GM21381 (cell line): ENCODE data around the gene ADGRV1.
A peak's percentile ranks its signal among the peaks of the same experiment; 100 is the strongest.
"Not testable (repeated sequence)": the region's sequence is repeated elsewhere in the genome, so short reads cannot be mapped to it uniquely, and the experiment has no call there.

Experiments used
- ATAC-seq: cut with Tn5 transposase; IDR thresholded peaks from one replicate; pipeline ENCODE4 v1.9.1; 2021; ENCODE audit warnings: mild to moderate bottlenecking, moderate library complexity; ENCODE audit not compliant: unreplicated experiment

The ADGRV1 gene

DNA sequence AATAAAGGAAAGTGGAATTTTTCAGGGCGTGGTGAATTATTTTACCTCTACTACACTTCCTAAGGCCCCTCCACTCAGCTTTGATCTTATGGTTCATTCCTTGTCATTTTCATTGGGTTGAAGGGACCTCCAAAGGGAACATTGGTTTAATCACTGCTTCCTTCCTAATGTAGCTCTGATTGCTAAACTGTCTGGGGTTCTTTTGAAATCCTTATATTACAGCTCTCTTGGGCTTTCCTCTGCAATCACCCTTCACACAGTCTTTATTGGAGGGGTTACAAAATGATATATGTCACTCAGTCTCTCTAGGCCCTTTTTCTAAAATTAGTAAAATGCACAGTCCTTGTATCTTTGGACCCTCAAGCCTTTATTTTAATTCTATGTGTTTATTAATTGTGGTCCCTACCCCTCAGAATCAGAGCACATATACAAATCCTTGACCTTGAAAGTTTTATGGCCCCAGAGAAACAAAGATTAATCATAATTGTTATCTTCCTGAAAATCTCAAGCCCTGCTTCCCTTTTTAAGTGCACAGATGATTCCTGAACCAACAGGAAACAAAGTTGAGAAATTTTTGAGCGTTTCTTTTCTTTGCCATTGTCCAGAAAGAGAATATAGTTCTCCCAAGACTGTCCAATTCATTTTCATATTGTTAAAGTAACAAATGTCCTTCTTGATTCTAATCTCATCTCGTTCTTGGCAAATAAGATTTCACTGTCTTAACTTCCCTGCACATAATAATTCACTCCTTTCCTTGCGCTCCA is 494.6 kb downstream of the ADGRV1 start:
- no peak for ATAC-seq

DNA sequence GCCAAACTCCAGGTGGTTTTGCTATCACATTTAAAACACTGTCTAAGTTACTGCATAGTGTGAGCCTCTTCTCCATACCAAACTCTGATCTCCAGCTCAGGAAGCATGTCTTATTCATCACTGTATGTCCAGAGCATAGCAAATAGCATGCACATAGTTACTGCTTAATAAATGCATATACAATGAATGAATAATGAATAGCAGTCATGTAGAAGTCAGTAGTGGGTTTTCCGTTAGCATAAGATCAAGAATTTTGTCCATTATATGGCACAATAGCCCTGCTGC is 495.1 kb downstream of the ADGRV1 start:
- no peak for ATAC-seq

GRCh38 chr5:91058155-91058554 is 499.6 kb downstream of the ADGRV1 start:
- ATAC-seq, result no peak

DNA sequence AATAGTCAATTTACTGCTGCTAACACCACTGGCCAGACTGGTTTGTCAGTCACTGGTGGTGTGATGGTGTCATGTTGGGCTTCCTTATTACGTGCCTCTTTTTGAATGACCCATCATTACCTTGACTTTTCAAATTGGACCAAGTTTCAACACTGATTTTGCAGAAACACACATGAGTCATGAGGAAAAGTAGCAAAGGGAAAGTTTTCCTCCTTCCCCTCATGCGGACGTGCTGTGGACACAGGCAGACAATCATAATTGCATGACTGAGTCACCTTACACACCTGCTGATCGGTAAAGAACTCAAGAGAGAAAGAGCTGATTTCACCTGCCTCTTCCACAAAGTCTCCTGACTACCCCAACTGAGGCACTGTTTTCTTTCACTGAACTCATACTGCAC is 500.0 kb downstream of the ADGRV1 start:
- ATAC-seq, result no peak

DNA sequence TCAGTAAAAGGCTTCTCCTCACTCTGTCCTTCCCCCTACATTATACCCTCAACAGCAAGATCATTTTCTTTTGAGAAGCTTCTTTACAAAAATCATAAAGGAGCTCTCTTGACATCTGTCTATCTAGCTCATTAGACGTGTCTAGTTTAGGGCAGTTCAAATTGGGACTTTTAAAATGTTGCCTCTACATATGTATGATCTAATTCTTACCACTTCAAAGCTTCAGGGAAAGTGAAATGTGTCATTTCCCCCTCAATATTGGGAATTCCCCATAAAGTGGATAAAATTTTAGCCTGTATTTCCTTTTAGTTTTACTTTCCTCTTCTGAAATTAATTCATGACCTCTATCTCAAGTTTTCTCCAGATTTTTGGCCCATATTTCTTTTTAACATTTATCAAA is 500.8 kb downstream of the ADGRV1 start:
- ATAC-seq, result peak; percentile 63

GRCh38 chr5:91061094-91061493 is 502.5 kb downstream of the ADGRV1 start:
- ATAC-seq, result no peak

GRCh38 chr5:91061946-91062562 is 503.5 kb downstream of the ADGRV1 start:
- ATAC-seq, result no peak

DNA sequence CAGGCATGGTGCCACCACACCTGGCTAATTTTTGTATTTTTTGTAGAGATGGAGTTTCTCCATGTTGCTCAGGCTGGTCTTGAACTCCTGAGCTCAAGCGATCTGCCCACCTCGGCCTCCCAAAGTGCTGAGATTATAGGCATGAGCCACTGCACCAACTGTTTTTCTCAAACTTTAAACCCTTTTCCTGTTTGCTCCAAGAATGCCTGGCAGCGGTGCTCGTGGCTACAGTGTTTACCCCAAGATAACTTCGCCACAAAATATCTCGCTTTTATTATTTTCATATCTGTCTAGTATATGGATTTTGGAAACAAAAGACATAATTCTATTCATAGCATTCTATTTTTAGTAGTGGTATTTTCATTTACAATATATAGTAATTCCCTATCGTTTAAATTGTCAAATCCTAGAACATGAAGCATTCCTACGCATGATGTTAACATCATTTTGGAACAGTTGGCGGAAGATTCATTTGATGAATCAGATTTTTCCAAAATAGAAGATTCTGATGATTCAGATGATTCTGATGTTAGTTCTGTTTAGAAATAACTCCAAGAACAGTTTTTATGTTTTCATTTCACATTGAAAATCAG is 504.6 kb downstream of the ADGRV1 start:
- not testable (repeated sequence) for ATAC-seq

GRCh38 chr5:91065496-91065895 is 506.9 kb downstream of the ADGRV1 start:
- no peak for ATAC-seq

DNA sequence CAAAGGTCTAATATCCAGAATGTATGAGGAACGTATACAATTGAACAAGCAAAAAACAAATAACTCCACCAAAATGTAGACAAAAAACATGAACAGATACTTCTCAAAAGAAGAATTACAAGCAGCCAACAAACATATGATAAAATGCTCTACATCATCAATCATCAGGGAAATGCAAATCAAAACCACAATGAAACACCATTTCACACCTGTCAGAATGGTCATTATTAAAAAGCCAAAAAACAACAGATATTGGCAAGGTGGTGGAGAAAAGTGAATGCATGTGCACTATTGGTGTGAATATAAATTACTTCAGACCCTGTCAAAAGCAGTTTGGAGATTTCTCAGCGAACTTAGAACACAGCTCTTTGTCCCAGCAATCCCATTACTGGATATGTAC is 510.8 kb downstream of the ADGRV1 start:
- ATAC-seq, result no peak

GRCh38 chr5:91070761-91071550 is 512.4 kb downstream of the ADGRV1 start:
- ATAC-seq, result no peak

- no peak for ATAC-seq
These were observed 514.3 kb downstream of the ADGRV1 start for GRCh38 chr5:91072881-91073280.

DNA sequence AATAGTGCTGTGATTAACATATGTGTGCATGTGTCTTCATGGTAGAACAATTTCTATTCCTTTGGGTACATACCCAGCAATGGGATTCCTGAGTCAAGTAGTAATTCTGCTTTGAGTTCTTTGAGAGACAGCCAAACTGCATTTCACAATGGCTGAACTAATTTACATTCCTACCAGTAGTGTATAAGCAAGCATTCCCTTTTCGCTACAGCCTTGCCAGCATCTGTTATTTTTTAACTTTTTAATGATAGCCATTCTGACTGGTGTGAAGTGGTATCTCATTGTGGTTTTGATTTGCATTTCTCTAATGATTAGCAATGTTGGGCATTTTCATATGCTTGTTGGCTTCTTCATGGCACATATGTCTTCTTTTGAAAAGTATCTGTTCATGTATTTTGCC is 516.0 kb downstream of the ADGRV1 start:
- peak; percentile 60 for ATAC-seq

- ATAC-seq, result no peak
These were observed 517.5 kb downstream of the ADGRV1 start for GRCh38 chr5:91076138-91076537.

DNA sequence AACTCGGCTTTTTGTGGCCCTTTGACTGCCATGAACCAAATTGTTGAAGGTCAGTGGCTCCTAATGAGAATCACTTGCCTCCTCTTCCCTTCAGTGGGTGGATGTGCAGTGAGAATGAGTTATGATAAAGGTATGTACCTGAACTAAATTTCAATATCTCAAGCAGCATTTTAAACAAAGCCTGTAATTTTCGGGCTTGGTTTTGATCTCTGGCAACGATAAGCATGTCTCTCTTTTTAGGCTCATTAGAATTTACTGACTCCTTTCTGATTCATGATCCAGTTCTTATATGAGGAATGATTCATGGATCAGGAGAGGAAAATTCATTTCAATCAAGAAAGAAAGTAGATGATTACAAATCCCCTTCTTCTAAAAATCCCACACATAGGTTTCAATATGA is 519.0 kb downstream of the ADGRV1 start:
- no peak for ATAC-seq

GRCh38 chr5:91079037-91079436 is 520.4 kb downstream of the ADGRV1 start:
- ATAC-seq, result no peak

DNA sequence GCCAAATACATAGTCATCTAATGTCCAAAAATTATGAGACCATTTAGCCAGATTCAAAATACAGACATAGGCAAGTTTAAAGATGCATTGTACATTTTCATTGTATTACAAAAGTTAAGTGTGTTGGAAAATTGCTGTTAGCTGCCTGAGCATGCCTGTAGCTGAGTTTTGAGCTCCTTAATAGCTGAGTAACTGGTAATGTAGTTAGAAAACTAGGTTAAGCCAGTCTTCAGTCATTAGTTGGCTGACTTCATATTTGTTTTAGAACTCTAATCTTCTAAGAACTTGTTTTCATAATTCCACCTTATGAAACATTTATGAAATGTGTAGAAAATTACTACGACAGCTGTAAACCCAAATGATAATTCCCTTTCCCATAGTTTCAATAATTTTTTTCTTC is 531.2 kb downstream of the ADGRV1 start:
- ATAC-seq, result no peak

GRCh38 chr5:91090995-91091394 is 532.4 kb downstream of the ADGRV1 start:
- ATAC-seq, result no peak

DNA sequence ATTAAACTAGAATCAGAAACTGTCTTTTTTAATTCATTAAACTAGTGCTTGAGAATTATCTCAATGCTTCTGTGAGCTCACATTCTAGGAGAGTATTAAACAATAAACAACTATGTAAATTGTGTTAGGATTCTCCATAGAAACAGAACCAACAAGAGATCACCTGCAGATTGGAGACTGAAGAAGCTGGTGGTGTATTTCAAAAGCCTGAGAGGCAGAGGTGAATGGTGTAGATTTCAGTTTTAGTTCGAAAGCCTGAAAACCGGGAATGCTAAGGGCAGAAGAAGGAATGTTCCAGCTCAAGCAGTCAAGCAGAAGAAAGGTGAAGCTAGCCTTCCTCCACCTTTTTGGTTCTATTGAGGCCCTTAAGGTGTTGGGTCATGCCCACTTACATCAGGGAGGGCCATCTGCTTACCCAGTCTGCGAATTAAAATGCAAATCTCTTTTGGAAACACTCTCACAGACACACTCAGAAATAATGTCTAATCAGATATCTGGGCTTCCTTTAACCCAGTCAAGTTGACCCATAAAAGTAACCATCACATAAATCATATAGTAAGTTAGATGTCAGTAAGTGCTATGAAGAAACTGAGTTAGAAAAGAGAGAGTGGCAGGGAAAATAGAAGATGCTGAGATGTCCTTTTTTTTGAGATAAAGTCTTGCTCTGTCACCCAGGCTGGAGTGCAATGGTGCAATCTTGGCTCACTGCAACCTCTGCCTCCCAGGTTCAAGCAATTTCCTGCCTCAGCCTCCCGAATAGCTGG is 533.1 kb downstream of the ADGRV1 start:
- no peak for ATAC-seq

DNA sequence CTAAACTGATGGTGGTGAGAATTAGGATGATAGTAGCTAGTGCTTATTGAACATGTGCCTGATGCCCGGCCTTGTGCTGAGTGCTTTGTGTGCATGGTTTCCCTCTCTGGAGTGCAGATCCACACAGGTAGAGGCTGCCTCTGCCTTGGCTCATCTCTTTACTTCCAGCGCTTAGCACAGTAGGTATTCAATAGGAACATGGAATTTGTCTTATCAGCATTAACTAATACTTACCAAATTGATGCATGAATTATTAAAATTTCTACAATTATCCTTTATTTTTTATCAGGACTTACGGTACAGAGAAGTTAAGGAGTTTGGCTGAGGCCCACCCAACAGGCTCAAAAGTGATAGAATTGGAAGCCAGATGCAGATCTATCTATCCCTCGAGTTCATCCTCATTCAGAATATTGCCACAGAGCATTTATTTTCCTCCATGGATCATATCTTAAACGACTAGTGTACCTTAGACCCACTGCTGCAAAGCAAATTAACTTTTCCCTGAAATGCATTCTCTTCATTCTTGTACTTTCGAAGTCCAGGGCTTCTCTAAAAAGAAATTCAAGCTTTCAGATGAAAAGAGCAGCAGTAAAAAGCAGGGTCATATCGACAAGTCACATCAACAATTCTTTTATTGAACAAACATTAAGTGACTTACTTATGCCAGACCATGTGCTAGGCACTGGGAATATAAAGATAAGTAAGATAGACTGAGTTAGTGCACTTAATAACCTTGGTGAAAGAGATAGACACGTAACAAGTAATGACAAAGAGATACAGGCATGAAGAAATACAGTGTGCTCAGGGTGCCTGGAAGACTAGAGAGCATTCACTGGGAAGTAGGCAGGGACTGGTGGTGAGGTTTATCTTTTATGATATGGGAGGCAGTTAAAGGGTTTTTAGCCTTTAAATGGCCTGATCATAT is 534.5 kb downstream of the ADGRV1 start:
- ATAC-seq, result no peak
